A549 (cell line): Measurements from ENCODE around the gene TSGA10IP. TPM values are rescaled to one million over a fixed set of nuclear protein-coding genes. Genes with fewer than 3 reads are reported as not detected.

Source experiments
- ATAC-seq, 2 experiments: fragments of 200-7000 bp in 1 of 2; fragments of >200 bp in 1 of 2; cut with Nextera tagmentation in 1 of 2; cut with Tn5 transposase in 1 of 2; 3 replicates each; pipeline versions ENCODE4 v1.8.0 to v1.9.1; 2018 to 2020; ENCODE audit warnings: mild to moderate bottlenecking in 1 of 2, moderate library complexity in 1 of 2
- CTCF ChIA-PET: fragments of 300-600 bp; sonication (Branson Sonifier 250); formaldehyde crosslinking; extraction: SDS; loops from one replicate; lab custom pipeline; 2021; ENCODE audit warnings: antibody characterized with exemption, inconsistent platforms; lab: Yijun Ruan, JAX
- POLR2A ChIA-PET: fragments of 350-600 bp; formaldehyde crosslinking; extraction: SDS; loops from one replicate; lab custom pipeline; 2021; ENCODE audit warnings: antibody characterized with exemption, inconsistent platforms; lab: Yijun Ruan, JAX
- DNase-seq, 2 experiments: peaks; one replicate each; pipeline versions ENCODE4 v3.0.0 to v3.0.0-alpha.2; 2011 to 2016; ENCODE audit warnings: low read depth in 1 of 2, low spot score in 1 of 2
- FAIRE-seq: peaks from 2 replicates; lab custom pipeline; 2011; peaks lifted over from hg19 to GRCh38; lab: Jason Lieb, UNC
- H3K27ac ChIP-seq, 2 experiments: fragments of >200 bp; sonication (Bioruptor Twin); formaldehyde crosslinking; 3 replicates each; pipeline ENCODE4 v1.5.1; 2016 to 2017
- H3K4me1 ChIP-seq: fragments of >200 bp; sonication (Bioruptor Twin); formaldehyde crosslinking; 3 replicates; pipeline ENCODE4 v1.6.1; 2016
- H3K4me2 ChIP-seq: fragments of >200 bp; sonication (Bioruptor Twin); formaldehyde crosslinking; 3 replicates; pipeline ENCODE4 v1.6.1; 2016
- H3K4me3 ChIP-seq: fragments of >200 bp; sonication (Bioruptor Twin); formaldehyde crosslinking; 3 replicates; pipeline ENCODE4 v1.5.1; 2016
- H3K9me3 ChIP-seq: fragments of >200 bp; sonication (Bioruptor Twin); formaldehyde crosslinking; 3 replicates; pipeline ENCODE4 v1.6.1; 2016
- BHLHE40 ChIP-seq: IDR thresholded peaks from 2 replicates; pipeline ENCODE4 v1.6.1; 2012; ENCODE audit warnings: low read depth, low read length, inconsistent platforms
- CBX2 ChIP-seq: fragments of 200-600 bp; sonication (generic); IDR thresholded peaks from 2 replicates; pipeline ENCODE4 v1.6.1; 2016; ENCODE audit warnings: low read depth, mild to moderate bottlenecking, borderline replicate concordance
- CHD4 ChIP-seq: fragments of 200-600 bp; sonication (generic); IDR thresholded peaks from 2 replicates; pipeline ENCODE4 v1.6.1; 2016; ENCODE audit warnings: antibody characterized with exemption, mild to moderate bottlenecking, borderline replicate concordance
- CTCF ChIP-seq: fragments of >200 bp; sonication (Bioruptor Twin); formaldehyde crosslinking; IDR thresholded peaks from 3 replicates; pipeline ENCODE4 v1.5.1; 2016
- E2F6 ChIP-seq: IDR thresholded peaks from 2 replicates; pipeline ENCODE4 v1.6.1; 2012; ENCODE audit warnings: low read depth, borderline replicate concordance
- EHF ChIP-seq: fragments of 250-450 bp; sonication (Bioruptor Pico); IDR thresholded peaks from 2 replicates; pipeline ENCODE4 v1.5.0; 2020; ENCODE audit warnings: mild to moderate bottlenecking
- EP300 ChIP-seq, 2 experiments: fragments of >200 bp; sonication (Bioruptor Twin); formaldehyde crosslinking; IDR thresholded peaks; 2 replicates in 1 of 2; 3 replicates in 1 of 2; pipeline ENCODE4 v1.6.1; 2016 to 2017
- ESRRA ChIP-seq: fragments of 150-350 bp; IDR thresholded peaks from 2 replicates; pipeline ENCODE4 v1.6.1; 2014; ENCODE audit warnings: mild to moderate bottlenecking, low read length, borderline replicate concordance
- FOXS1 ChIP-seq: fragments of 250-450 bp; sonication (Bioruptor Pico); IDR thresholded peaks from 2 replicates; pipeline ENCODE4 v1.5.0; 2020; ENCODE audit warnings: mild to moderate bottlenecking, moderate library complexity
- HDAC2 ChIP-seq: fragments of 200-600 bp; sonication (generic); IDR thresholded peaks from 2 replicates; pipeline ENCODE4 v1.6.1; 2016
- HES2 ChIP-seq: fragments of >200 bp; sonication (Bioruptor Twin); formaldehyde crosslinking; IDR thresholded peaks from 2 replicates; pipeline ENCODE4 v1.6.1; 2016
- HEYL ChIP-seq: fragments of 250-450 bp; sonication (Bioruptor Pico); IDR thresholded peaks from 2 replicates; pipeline ENCODE4 v1.8.0; 2021; ENCODE audit warnings: mild to moderate bottlenecking, moderate library complexity
- HMGXB4 ChIP-seq: fragments of 250-450 bp; sonication (Bioruptor Pico); IDR thresholded peaks from 2 replicates; pipeline ENCODE4 v1.5.0; 2021; ENCODE audit warnings: mild to moderate bottlenecking, moderate library complexity, borderline replicate concordance
- HOXB13 ChIP-seq: fragments of 250-450 bp; sonication (Bioruptor Pico); IDR thresholded peaks from 2 replicates; pipeline ENCODE4 v1.5.0; 2020; ENCODE audit warnings: low read depth, mild to moderate bottlenecking, moderate library complexity
- HOXB5 ChIP-seq: fragments of 250-450 bp; sonication (Bioruptor Pico); IDR thresholded peaks from 2 replicates; pipeline ENCODE4 v1.5.0; 2020; ENCODE audit warnings: mild to moderate bottlenecking, moderate library complexity
- JUN ChIP-seq, 2 experiments: fragments of >200 bp; sonication (Bioruptor Twin); formaldehyde crosslinking; IDR thresholded peaks; 2 replicates in 1 of 2; 3 replicates in 1 of 2; pipeline ENCODE4 v1.6.1; 2016 to 2017
- JUNB ChIP-seq: fragments of >200 bp; sonication (Bioruptor Twin); formaldehyde crosslinking; IDR thresholded peaks from 2 replicates; pipeline ENCODE4 v1.6.1; 2016
- KDM5A ChIP-seq: fragments of 200-600 bp; sonication (generic); IDR thresholded peaks from 2 replicates; pipeline ENCODE4 v1.6.1; 2016; ENCODE audit warnings: antibody characterized with exemption, mild to moderate bottlenecking
- MAX ChIP-seq: IDR thresholded peaks from 2 replicates; pipeline ENCODE4 v1.6.1; 2012
- MAZ ChIP-seq: fragments of 150-350 bp; IDR thresholded peaks from 2 replicates; pipeline ENCODE4 v1.6.1; 2014; ENCODE audit warnings: antibody characterized with exemption, low read depth, low read length, borderline replicate concordance
- MYC ChIP-seq: IDR thresholded peaks from 2 replicates; pipeline ENCODE4 v1.6.1; 2012; ENCODE audit warnings: mild to moderate bottlenecking, inconsistent platforms, low read length, improper control_type of control experiment, borderline replicate concordance
- NFE2L2 ChIP-seq: fragments of 150-350 bp; conservative IDR thresholded peaks from 2 replicates; pipeline ENCODE4 v1.6.1; 2014; ENCODE audit warnings: low read length
- NPAS2 ChIP-seq: fragments of 250-450 bp; sonication (Bioruptor Pico); IDR thresholded peaks from 2 replicates; pipeline ENCODE4 v1.8.0; 2022; ENCODE audit warnings: mild to moderate bottlenecking, moderate library complexity, borderline replicate concordance
- NR3C1 ChIP-seq: fragments of >200 bp; sonication (Bioruptor Twin); formaldehyde crosslinking; IDR thresholded peaks from 3 replicates; pipeline ENCODE4 v1.6.1; 2017
- RCOR1 ChIP-seq: fragments of 150-350 bp; IDR thresholded peaks from 2 replicates; pipeline ENCODE4 v1.6.1; 2014; ENCODE audit warnings: antibody characterized with exemption, low read length, low read depth
- RFX5 ChIP-seq: fragments of 450-650 bp; IDR thresholded peaks from 2 replicates; pipeline ENCODE4 v1.7.1; 2014; ENCODE audit warnings: antibody characterized with exemption, mild to moderate bottlenecking, moderate library complexity
- SMC3 ChIP-seq: fragments of >200 bp; sonication (Bioruptor Twin); formaldehyde crosslinking; IDR thresholded peaks from 3 replicates; pipeline ENCODE4 v1.6.1; 2018; ENCODE audit warnings: inconsistent platforms
- TFCP2L1 ChIP-seq: fragments of 250-450 bp; sonication (Bioruptor Pico); IDR thresholded peaks from 2 replicates; pipeline ENCODE4 v1.5.0; 2021; ENCODE audit warnings: mild to moderate bottlenecking
- USF2 ChIP-seq: fragments of 450-650 bp; IDR thresholded peaks from 2 replicates; pipeline ENCODE4 v1.6.1; 2014; ENCODE audit warnings: antibody characterized with exemption
- ZC3H11A ChIP-seq: fragments of 450-650 bp; IDR thresholded peaks from 2 replicates; pipeline ENCODE4 v1.6.1; 2014; ENCODE audit warnings: antibody characterized with exemption, mild to moderate bottlenecking
- ZFP36 ChIP-seq: fragments of 450-650 bp; IDR thresholded peaks from 2 replicates; pipeline ENCODE4 v1.6.1; 2014; ENCODE audit warnings: borderline replicate concordance; ENCODE audit not compliant: partially characterized antibody
- WGBS: methylation state at CpG from one replicate; pipeline ENCODE4 v1.1.6; 2017; ENCODE audit errors: missing lambda C conversion rate; 5-methylcytosine and 5-hydroxymethylcytosine counted together
- polyA plus RNA-seq, 4 experiments: library from polyadenylated mRNA; depleted of rRNA in 3 of 4; stranded (reverse); fragments of >200 nt; fragmentation: RNase III in 1 of 4; extraction: RNeasy Plus Mini Kit Qiagen cat#74134 plus additional on column Dnase treatment in 1 of 4; gene quantifications; 2 replicates in 3 of 4; 3 replicates in 1 of 4; pipeline ENCODE4 v1.2.3, GENCODE V29; 2011 to 2017

TSGA10IP gene
- polyA plus RNA-seq, 2 of the 4 experiments (the other 2 are of a cell fraction): not detected

- Histone ChIP-seq H3K27ac (no peak overlapping the region), H3K4me1 (peaks cover 39% of the 10 kb centered on the region), H3K4me3 (no peak overlapping the region), H3K4me2 (no peak overlapping the region), H3K9me3 (no peaks in the 10 kb centered on the region)
- no peak for TF ChIP-seq EHF (CRISPR knock-in tag)
- TF ChIP-seq ZFP36: peak; percentile 22
- TF ChIP-seq MAZ: no peak
- TF ChIP-seq KDM5A: no peak
- TF ChIP-seq HOXB13 (CRISPR knock-in tag): no peak
- WGBS: 88% methylated on average over 6 of the region's 6 CpGs
- DNase-seq (no peak), ATAC-seq (no peak), FAIRE-seq (no peak)
- ChIA-PET POLR2A (interaction anchor here (1.0 kb wide), 1 partner anchor 7 kb away, joined by 3 read pairs; no protein-coding TSS in a partner anchor), CTCF (interaction anchor here (31.6 kb wide), 1 partner anchor 14 kb away, joined by 618 read pairs; the partner anchor contains the start of genes CCDC85B, FIBP and FOSL1)
These were observed 37.4 kb upstream of the TSGA10IP start for GRCh38 chr11:65907878-65908277.

- WGBS: 26% methylated on average over 12 of the region's 14 CpGs
- FAIRE-seq (no peak), DNase-seq (peak; percentile 68 to 79), ATAC-seq (peak; percentile 7 to 24; a peak in 3 of 6 replicates)
- Histone ChIP-seq H3K4me2 (peak overlapping the region; percentile 65), H3K27ac (peak overlapping the region; percentile 51 to 100), H3K4me3 (no peak overlapping the region), H3K9me3 (no peaks in the 10 kb centered on the region), H3K4me1 (peaks cover 61% of the 10 kb centered on the region)
- ChIA-PET POLR2A (interaction anchor here (0.6 to 2.0 kb wide), 6 partner anchors 10 to 248 kb away, joined by 3 to 13 read pairs (median 3); partner anchors contain the start of genes CCDC85B, FIBP and FOSL1), CTCF (interaction anchor here (0.6 to 31.6 kb wide), 11 partner anchors 10 to 132 kb away, joined by 3 to 618 read pairs (median 4); partner anchors contain the start of genes CCDC85B, FIBP and FOSL1)
- TF ChIP-seq NR3C1 (no peak), HOXB5 (CRISPR knock-in tag) (0 out of 2 replicates have a peak, but pooled peaks have one; percentile 25), MAX (peak; percentile 91), ESRRA (no peak), SMC3 (peak; percentile 47; the same call in 1 of the 3 replicates), HMGXB4 (no peak), ZC3H11A (no peak), MYC (0 out of 2 replicates have a peak, but pooled peaks have one; percentile 31), RFX5 (peak; percentile 85), NFE2L2 (no peak), TFCP2L1 (no peak), CHD4 (no peak), USF2 (no peak), FOXS1 (CRISPR knock-in tag) (no peak; the same call in 1 of the 2 replicates), NPAS2 (CRISPR knock-in tag) (no peak), HES2 (no peak), E2F6 (peak; percentile 95), HEYL (CRISPR knock-in tag) (no peak; the same call in 1 of the 2 replicates), EP300 (IDR thresholded peaks at IDR 0.05) (no peak), HDAC2 (no peak), CTCF (peak; percentile 43; the same call in 2 of the 3 replicates), RCOR1 (no peak), ZFP36 (no peak), JUNB (no peak), CBX2 (no peak), JUN (IDR thresholded peaks at IDR 0.05) (0 out of 5 replicates have a peak, but pooled peaks of 1 of the 2 experiments have one; percentile 21), BHLHE40 (no peak)
These were observed 33.4 kb upstream of the TSGA10IP start for GRCh38 chr11:65911682-65912568.
